SK-N-DZ (cell line): ENCODE results near the gene IFNGR2.

Source experiments
- DNase-seq: peaks from one replicate; pipeline ENCODE4 v3.0.0-alpha.2; 2015; ENCODE audit warnings: low spot score

The IFNGR2 gene

DNA sequence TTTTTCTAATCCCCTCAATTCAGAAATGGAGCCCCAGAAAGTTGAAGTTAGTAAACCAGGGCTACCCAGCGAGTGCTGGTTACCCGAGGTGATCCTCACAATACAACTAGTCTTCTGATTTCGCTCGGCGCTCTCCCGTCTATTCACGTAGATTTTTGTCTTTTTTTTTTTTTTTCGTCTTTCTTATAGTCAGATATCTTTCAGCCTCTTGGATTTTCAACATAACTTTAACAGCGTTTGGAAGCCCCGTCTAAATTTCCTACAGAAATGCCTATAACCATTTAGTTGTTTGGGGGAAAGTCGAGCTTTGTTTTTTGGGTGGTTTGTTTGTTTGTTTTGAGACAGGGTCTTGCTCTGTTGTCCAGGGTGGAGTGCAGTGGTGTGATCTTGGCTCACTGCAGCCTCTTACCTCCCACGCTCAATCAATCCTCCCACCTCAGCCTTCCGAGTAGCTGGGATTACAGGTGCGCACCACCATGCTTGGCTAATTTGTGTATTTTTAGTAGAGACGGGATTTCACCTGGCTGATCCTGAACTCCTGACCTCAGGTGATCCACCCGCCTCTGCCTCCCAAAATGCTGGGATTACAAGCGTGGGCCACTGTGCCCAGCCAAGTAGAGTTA lies 77.4 kb downstream of the IFNGR2 start:
- no peak for DNase-seq

DNA sequence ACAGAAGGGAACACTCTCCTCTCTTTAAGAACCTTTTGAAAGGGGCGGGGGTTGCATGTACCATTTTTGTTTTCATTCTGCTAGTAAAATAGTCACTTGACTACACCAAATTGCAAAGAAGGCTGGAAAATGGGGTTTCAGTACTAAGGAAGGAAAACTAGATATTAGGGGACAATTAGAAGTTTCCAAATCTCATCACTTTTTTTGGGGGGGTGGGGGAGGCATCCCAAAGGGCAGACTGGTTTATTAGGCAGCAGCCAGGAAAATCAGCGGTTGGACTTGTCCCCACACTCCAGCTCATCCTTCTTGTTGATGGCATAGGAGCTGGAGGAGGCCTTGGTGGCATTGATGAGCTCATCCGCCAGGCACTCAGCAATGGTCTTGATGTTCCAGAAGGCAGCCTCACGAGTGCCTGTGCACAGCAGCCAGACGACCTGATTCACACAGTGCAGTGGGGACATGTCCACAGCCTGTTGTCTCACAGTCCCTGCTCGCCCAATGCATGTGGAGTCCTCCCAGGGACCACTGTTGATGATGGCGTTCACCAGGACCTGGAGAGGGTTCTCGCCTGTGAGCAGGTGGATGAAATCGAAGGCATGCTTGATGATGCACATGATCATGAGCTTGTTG lies 78.2 kb downstream of the IFNGR2 start:
- no peak for DNase-seq
